Glomerular visceral epithelial cell (primary cell): ENCODE measurements around the gene PRF1.

Experiments used
- DNase-seq: peaks from one replicate; pipeline ENCODE4 v3.0.0-alpha.2; 2016; ENCODE audit errors: extremely low spot score

The PRF1 gene

GRCh38 chr10:70560511-70560941 lies 42.0 kb downstream of the PRF1 start:
- no peak for DNase-seq

GRCh38 chr10:70559861-70560260 lies 42.7 kb downstream of the PRF1 start:
- no peak for DNase-seq

- DNase-seq: peak; percentile 75
These were observed 43.4 kb downstream of the PRF1 start for GRCh38 chr10:70558871-70559810.

- no peak for DNase-seq
These were observed 44.2 kb downstream of the PRF1 start for GRCh38 chr10:70558295-70558694.

GRCh38 chr10:70557876-70558275 lies 44.7 kb downstream of the PRF1 start:
- no peak for DNase-seq

- no peak for DNase-seq
These were observed 45.3 kb downstream of the PRF1 start for GRCh38 chr10:70557086-70557845.

GRCh38 chr10:70555371-70555770 lies 47.2 kb downstream of the PRF1 start:
- no peak for DNase-seq

- no peak for DNase-seq
These were observed 50.0 kb downstream of the PRF1 start for GRCh38 chr10:70552586-70552985.

- DNase-seq: peak; percentile 78
These were observed 50.5 kb downstream of the PRF1 start for GRCh38 chr10:70551971-70552422.

GRCh38 chr10:70551466-70551865 lies 51.1 kb downstream of the PRF1 start:
- DNase-seq: no peak

- DNase-seq: no peak
These were observed 52.1 kb downstream of the PRF1 start for GRCh38 chr10:70550459-70550858.

GRCh38 chr10:70549962-70550458 lies 52.5 kb downstream of the PRF1 start:
- peak; percentile 70 for DNase-seq

GRCh38 chr10:70549351-70549961 lies 53.1 kb downstream of the PRF1 start:
- DNase-seq: no peak
